Measurements from ENCODE around the gene DNAH2.

DNAH2 gene

DNA sequence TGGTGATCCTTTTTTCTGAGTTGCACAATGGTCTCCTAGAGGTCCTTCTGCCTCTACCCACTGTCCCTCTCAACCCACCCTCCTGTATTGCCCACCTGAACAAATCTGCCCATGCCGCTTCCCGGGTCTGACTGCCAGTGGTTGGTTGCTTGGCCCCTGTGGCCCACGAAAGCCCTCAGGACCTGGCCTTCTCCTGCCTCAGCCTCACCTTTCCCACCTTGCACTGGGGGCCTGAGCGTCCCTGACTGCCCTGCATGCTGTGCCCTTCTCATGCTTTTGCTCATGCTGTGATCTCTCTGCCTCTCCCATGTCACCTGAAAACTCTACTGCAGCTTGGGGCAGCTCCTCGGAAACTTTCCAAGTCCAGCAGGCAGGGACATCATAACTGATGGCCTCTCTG lies 102.7 kb downstream of the DNAH2 start:
- H3K36me3 ChIP-seq: no peaks in the 10 kb centered on the region
- no peaks in the 10 kb centered on the region for H3K27me3 ChIP-seq
- TF ChIP-seq, protein P1, sequence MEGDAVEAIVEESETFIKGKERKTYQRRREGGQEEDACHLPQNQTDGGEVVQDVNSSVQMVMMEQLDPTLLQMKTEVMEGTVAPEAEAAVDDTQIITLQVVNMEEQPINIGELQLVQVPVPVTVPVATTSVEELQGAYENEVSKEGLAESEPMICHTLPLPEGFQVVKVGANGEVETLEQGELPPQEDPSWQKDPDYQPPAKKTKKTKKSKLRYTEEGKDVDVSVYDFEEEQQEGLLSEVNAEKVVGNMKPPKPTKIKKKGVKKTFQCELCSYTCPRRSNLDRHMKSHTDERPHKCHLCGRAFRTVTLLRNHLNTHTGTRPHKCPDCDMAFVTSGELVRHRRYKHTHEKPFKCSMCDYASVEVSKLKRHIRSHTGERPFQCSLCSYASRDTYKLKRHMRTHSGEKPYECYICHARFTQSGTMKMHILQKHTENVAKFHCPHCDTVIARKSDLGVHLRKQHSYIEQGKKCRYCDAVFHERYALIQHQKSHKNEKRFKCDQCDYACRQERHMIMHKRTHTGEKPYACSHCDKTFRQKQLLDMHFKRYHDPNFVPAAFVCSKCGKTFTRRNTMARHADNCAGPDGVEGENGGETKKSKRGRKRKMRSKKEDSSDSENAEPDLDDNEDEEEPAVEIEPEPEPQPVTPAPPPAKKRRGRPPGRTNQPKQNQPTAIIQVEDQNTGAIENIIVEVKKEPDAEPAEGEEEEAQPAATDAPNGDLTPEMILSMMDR (IDR thresholded peaks at IDR 0.05; ENCODE audit: low read depth, low read length): no peak
- no peak for DNase-seq
- H3K4me1 ChIP-seq: peaks cover 7% of the 10 kb centered on the region
- no peaks in the 10 kb centered on the region for H3K9me3 ChIP-seq
- no peak overlapping the region for H3K4me3 ChIP-seq (ENCODE audit: low read depth, low read length)

DNA sequence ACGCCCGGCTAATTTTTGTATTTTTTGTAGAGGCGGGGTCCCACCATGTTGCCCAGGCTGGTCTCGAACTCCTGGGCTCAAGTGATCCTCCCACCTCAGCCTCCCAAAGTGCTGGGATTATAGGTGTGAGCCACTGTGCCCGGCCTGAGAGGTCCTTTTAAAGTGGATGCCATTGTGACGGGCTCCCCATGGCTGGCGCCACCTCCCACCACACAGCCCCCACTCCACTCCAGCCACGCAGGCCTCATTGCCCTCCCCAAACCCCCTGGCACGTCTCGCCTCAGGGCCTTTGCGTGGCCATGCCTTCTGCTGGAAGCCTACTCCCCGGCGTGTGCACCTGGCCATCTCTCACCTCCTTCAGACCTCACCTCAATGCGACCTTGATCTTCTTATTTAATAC lies 104.6 kb downstream of the DNAH2 start:
- no peak overlapping the region for H3K4me3 ChIP-seq (ENCODE audit: low read depth, low read length)
- no peak for DNase-seq
- H3K9me3 ChIP-seq: no peaks in the 10 kb centered on the region
- TF ChIP-seq, protein P1 (IDR thresholded peaks at IDR 0.05; ENCODE audit: low read depth, low read length): no peak
- H3K36me3 ChIP-seq: no peaks in the 10 kb centered on the region
- no peaks in the 10 kb centered on the region for H3K27me3 ChIP-seq
- peaks cover 10% of the 10 kb centered on the region for H3K4me1 ChIP-seq

DNA sequence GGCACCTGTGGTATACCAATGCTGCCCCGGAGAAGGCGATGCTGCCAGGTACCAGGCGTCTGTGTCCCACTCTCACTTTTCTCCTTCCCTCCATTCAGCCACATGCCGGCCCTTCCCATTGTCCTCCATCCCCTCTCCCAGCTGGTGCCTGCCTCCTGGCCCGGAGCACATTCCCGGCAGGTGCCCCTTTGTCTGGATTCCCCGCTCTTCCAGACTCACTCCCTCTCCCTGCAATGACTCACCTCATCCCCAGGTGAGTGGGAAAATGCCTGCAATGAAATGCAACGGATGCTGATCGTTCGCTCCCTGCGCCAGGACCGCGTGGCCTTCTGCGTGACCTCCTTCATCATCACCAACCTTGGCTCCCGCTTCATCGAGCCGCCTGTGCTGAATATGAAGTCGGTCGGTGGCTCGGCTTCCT lies 106.0 kb downstream of the DNAH2 start:
- no peaks in the 10 kb centered on the region for H3K36me3 ChIP-seq
- H3K4me3 ChIP-seq (ENCODE audit: low read depth, low read length): no peak overlapping the region
- H3K27me3 ChIP-seq: no peaks in the 10 kb centered on the region
- peaks cover 10% of the 10 kb centered on the region for H3K4me1 ChIP-seq
- no peaks in the 10 kb centered on the region for H3K9me3 ChIP-seq
- DNase-seq: no peak
- TF ChIP-seq, protein P1 (IDR thresholded peaks at IDR 0.05; ENCODE audit: low read depth, low read length): no peak

DNA sequence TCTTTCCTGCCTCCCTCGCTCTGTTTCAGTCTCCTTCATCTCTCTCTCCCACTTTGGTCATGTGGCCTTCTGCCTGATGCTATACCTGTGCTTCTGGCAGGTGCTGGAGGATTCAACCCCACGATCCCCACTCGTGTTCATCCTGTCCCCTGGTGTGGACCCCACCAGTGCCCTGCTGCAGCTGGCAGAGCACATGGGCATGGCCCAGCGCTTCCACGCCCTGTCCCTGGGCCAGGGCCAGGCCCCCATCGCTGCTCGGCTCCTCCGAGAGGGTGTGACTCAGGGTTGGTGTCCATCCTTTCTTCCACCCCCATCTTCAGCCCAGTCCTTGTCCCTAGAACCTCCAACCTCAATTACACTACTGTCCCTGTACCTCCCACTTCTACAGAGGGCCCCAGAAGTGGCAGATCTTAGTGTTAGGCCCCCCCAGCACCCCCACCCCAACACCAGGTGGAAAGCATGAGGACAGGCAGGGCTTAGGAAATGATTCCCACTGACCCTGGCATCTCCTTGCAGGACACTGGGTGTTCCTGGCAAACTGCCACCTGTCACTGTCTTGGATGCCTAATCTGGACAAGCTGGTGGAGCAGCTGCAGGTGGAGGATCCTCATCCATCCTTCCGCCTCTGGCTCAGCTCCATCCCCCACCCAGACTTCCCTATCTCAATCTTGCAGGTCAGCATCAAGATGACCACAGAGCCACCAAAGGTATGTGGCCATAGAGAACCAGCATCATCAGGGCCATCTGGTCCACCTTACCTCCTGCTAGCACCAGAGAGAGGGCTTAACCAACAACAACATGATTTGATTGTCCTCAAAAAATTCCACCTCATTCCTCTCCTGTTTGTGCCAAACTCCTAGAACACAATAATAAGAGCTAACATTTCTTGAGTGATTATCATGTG lies 106.7 kb downstream of the DNAH2 start:
- no peaks in the 10 kb centered on the region for H3K27me3 ChIP-seq

DNA sequence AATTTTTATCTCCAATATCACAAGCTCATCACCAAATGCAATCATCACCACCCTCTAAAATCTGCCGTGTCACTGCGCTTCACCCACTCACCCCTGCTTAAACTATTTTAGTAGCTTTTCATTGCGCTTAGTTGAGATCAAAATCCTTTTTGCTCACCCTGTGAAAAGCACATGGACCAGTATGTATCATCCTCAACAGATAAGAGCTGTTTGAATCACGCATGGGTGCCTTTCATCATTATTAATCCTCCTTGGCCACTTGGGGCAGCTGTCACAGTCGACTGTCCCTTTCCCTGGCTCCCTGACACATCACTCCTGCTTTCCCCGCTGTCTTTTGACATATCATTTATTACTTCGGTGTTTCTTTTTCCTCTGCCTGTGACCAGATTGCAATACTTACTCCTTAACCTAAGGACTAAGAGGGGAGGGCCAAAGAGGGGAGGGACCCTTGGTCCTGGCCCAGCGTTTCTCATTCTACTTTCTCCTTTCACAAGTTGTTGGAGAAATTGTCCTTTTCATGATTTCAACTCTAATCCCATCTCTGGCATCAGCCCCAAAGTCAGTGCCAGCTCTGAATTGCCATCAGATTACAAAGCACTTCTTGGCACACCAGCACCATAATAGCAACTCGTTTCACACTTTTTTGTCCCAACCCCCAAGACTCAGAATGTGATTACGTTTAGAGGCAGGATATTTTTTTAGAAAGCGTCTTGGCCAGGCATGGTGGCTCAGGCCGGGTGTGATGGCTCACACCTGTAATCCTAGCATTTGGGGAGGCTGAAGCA lies 107.9 kb downstream of the DNAH2 start:
- H3K9me3 ChIP-seq: no peaks in the 10 kb centered on the region
- peak; percentile 35 for DNase-seq
- TF ChIP-seq, protein P1 (IDR thresholded peaks at IDR 0.05; ENCODE audit: low read depth, low read length): peak; percentile 33; the same call in 1 of the 2 replicates

More for the DNA sequence above, 106.7 kb downstream of the DNAH2 start:
- Histone ChIP-seq H3K36me3 (no peaks in the 10 kb centered on the region), H3K4me1 (peaks cover 10% of the 10 kb centered on the region), H3K4me3 (ENCODE audit: low read depth, low read length) (no peak overlapping the region), H3K9me3 (no peaks in the 10 kb centered on the region)
- TF ChIP-seq, protein P1 (IDR thresholded peaks at IDR 0.05; ENCODE audit: low read depth, low read length): no peak
- DNase-seq: no peak

More for the DNA sequence above, 107.9 kb downstream of the DNAH2 start:
- Histone ChIP-seq H3K4me3 (ENCODE audit: low read depth, low read length) (no peak overlapping the region), H3K4me1 (peaks cover 10% of the 10 kb centered on the region), H3K36me3 (no peaks in the 10 kb centered on the region), H3K27me3 (no peaks in the 10 kb centered on the region)

Measured in BE2C (cell line).